Chondrocyte (in vitro differentiated cells): Measurements from ENCODE around the gene MBD5. TPM values are rescaled to one million over a fixed set of nuclear protein-coding genes. Genes with fewer than 3 reads are reported as not detected.

Experiments
- DNase-seq: peaks from one replicate; pipeline ENCODE4 v3.0.0; 2021; ENCODE audit warnings: mixed read lengths, low spot score
- H3K27ac Mint-ChIP-seq: one replicate; pipeline ENCODE4 v1.8.0; 2021; ENCODE audit warnings: mild to moderate bottlenecking, moderate library complexity, mixed read lengths; ENCODE audit not compliant: unreplicated experiment
- H3K27me3 Mint-ChIP-seq: 2 replicates; pipeline ENCODE4 v1.8.0; 2021; ENCODE audit warnings: low read depth, mixed read lengths
- H3K36me3 Mint-ChIP-seq: 2 replicates; pipeline ENCODE4 v1.8.0; 2021; ENCODE audit warnings: low read depth, mixed read lengths
- H3K4me1 Mint-ChIP-seq: 2 replicates; pipeline ENCODE4 v1.8.0; 2021; ENCODE audit warnings: low read depth, mild to moderate bottlenecking, mixed read lengths
- H3K4me3 Mint-ChIP-seq: one replicate; pipeline ENCODE4 v1.8.0; 2021; ENCODE audit warnings: mild to moderate bottlenecking, moderate library complexity, mixed read lengths; ENCODE audit not compliant: unreplicated experiment
- H3K9me3 Mint-ChIP-seq: 2 replicates; pipeline ENCODE4 v1.8.0; 2021; ENCODE audit warnings: low read depth, mixed read lengths
- CTCF ChIP-seq: fragments of 200-600 bp; sonication (generic); IDR thresholded peaks from 2 replicates; pipeline ENCODE4 v1.5.0; 2021; ENCODE audit warnings: antibody characterized with exemption, mild to moderate bottlenecking, moderate library complexity
- total RNA-seq: library from RNA; stranded (reverse); gene quantifications from 3 replicates; pipeline ENCODE4 v1.2.1, GENCODE V29; 2021

The MBD5 gene
- total RNA-seq, 1 donor from 2014 or later, result 31.1 TPM

- TF ChIP-seq CTCF, result no peak
- no peak for DNase-seq
- peaks cover 3% of the 10 kb centered on the region for H3K4me1 Mint-ChIP-seq
- no peaks in the 10 kb centered on the region for H3K9me3 Mint-ChIP-seq
- H3K27me3 Mint-ChIP-seq, result no peaks in the 10 kb centered on the region
- H3K27ac Mint-ChIP-seq, result no peak overlapping the region
- no peak overlapping the region for H3K4me3 Mint-ChIP-seq
- peaks cover 7% of the 10 kb centered on the region for H3K36me3 Mint-ChIP-seq
Observed at GRCh38 chr2:148479398-148479797, 458.5 kb downstream of the MBD5 start.

- Mint-ChIP-seq H3K4me1 (peaks cover 3% of the 10 kb centered on the region), H3K27me3 (no peaks in the 10 kb centered on the region), H3K9me3 (no peaks in the 10 kb centered on the region), H3K4me3 (no peak overlapping the region), H3K36me3 (peaks cover 9% of the 10 kb centered on the region), H3K27ac (no peak overlapping the region)
- DNase-seq, result no peak
- no peak for TF ChIP-seq CTCF
Observed at GRCh38 chr2:148483665-148484064, 462.8 kb downstream of the MBD5 start.

- no peaks in the 10 kb centered on the region for H3K27me3 Mint-ChIP-seq
- no peak overlapping the region for H3K27ac Mint-ChIP-seq
- H3K36me3 Mint-ChIP-seq, result peaks cover 9% of the 10 kb centered on the region
- H3K4me3 Mint-ChIP-seq, result no peak overlapping the region
- no peak for DNase-seq
- no peaks in the 10 kb centered on the region for H3K9me3 Mint-ChIP-seq
- no peak for TF ChIP-seq CTCF
- peaks cover 3% of the 10 kb centered on the region for H3K4me1 Mint-ChIP-seq
Observed at GRCh38 chr2:148484066-148484465, 463.2 kb downstream of the MBD5 start.

GRCh38 chr2:148486655-148487054, 465.8 kb downstream of the MBD5 start:
- Mint-ChIP-seq H3K9me3 (no peaks in the 10 kb centered on the region), H3K4me3 (no peak overlapping the region), H3K36me3 (peaks cover 21% of the 10 kb centered on the region), H3K27ac (no peak overlapping the region), H3K27me3 (no peaks in the 10 kb centered on the region), H3K4me1 (peaks cover 3% of the 10 kb centered on the region)
- TF ChIP-seq CTCF, result no peak
- no peak for DNase-seq

- Mint-ChIP-seq H3K36me3 (peaks cover 21% of the 10 kb centered on the region), H3K27ac (no peak overlapping the region), H3K27me3 (no peaks in the 10 kb centered on the region), H3K4me1 (peaks cover 3% of the 10 kb centered on the region), H3K9me3 (no peaks in the 10 kb centered on the region), H3K4me3 (no peak overlapping the region)
- DNase-seq, result no peak
- no peak for TF ChIP-seq CTCF
Observed at GRCh38 chr2:148487439-148487838, 466.5 kb downstream of the MBD5 start.
